ENCODE results near the gene OXCT2. TPM values are rescaled to one million over a fixed set of nuclear protein-coding genes. Genes with fewer than 3 reads are reported as not detected.

OXCT2 gene
- total RNA-seq, 1 donor from 2014 or later, result 0.36 TPM

GRCh38 chr1:39735731-39736130 is 35.4 kb downstream of the OXCT2 start:
- Histone ChIP-seq H3K4me1 (ENCODE audit: insufficient read depth, low read length) (peaks cover 8% of the 10 kb centered on the region), H4K20me1 (ENCODE audit: insufficient read depth, low read length) (no peaks in the 10 kb centered on the region), H2AFZ (ENCODE audit: low read depth, low read length) (no peak overlapping the region), H3K79me2 (ENCODE audit: insufficient read depth, low read length) (peaks cover 16% of the 10 kb centered on the region), H3K4me2 (ENCODE audit: low read length) (no peak overlapping the region), H3K27ac (ENCODE audit: low read depth, low read length) (no peak overlapping the region), H3K4me3 (ENCODE audit: insufficient read depth, low read depth, low read length) (no peak overlapping the region), H3K9me3 (ENCODE audit: insufficient read depth, low read depth, low read length) (no peaks in the 10 kb centered on the region), H3K36me3 (ENCODE audit: insufficient read depth, low read length) (no peaks in the 10 kb centered on the region), H3K27me3 (ENCODE audit: insufficient read depth, low read length) (peaks cover 29% of the 10 kb centered on the region), H3K9ac (ENCODE audit: low read length) (no peak overlapping the region)
- TF ChIP-seq CTCF (IDR thresholded peaks at IDR 0.05; ENCODE audit: insufficient read depth, low read depth, low read length) (no peak), EZH2 (IDR thresholded peaks at IDR 0.05; ENCODE audit: insufficient read depth, low read length) (no peak)
- no peak for FAIRE-seq
- H3K4me1 Mint-ChIP-seq (ENCODE audit: low read depth, unreplicated experiment), result peaks cover 18% of the 10 kb centered on the region
- H3K36me3 Mint-ChIP-seq (ENCODE audit: low read depth, unreplicated experiment), result no peaks in the 10 kb centered on the region
- no peak overlapping the region for H3K27ac Mint-ChIP-seq (ENCODE audit: unreplicated experiment)
- H3K4me3 Mint-ChIP-seq (ENCODE audit: unreplicated experiment), result no peak overlapping the region
- DNase-seq (ENCODE audit: low read depth), result no peak
- no peaks in the 10 kb centered on the region for H3K9me3 Mint-ChIP-seq (ENCODE audit: unreplicated experiment)
- peaks cover 43% of the 10 kb centered on the region for H3K27me3 Mint-ChIP-seq (ENCODE audit: low read depth, unreplicated experiment)

GRCh38 chr1:39733161-39733560 is 38.0 kb downstream of the OXCT2 start:
- no peak overlapping the region for H3K9ac ChIP-seq (ENCODE audit: low read length)
- peak; percentile 53 for DNase-seq (ENCODE audit: low read depth)
- H2AFZ ChIP-seq (ENCODE audit: low read depth, low read length), result no peak overlapping the region
- FAIRE-seq, result no peak
- no peaks in the 10 kb centered on the region for H3K4me1 ChIP-seq (ENCODE audit: insufficient read depth, low read length)
- Mint-ChIP-seq H3K4me1 (ENCODE audit: low read depth, unreplicated experiment) (peaks cover 14% of the 10 kb centered on the region), H3K9me3 (ENCODE audit: unreplicated experiment) (no peaks in the 10 kb centered on the region), H3K27me3 (ENCODE audit: low read depth, unreplicated experiment) (peaks cover 68% of the 10 kb centered on the region), H3K27ac (ENCODE audit: unreplicated experiment) (no peak overlapping the region), H3K36me3 (ENCODE audit: low read depth, unreplicated experiment) (no peaks in the 10 kb centered on the region), H3K4me3 (ENCODE audit: unreplicated experiment) (no peak overlapping the region)
- no peaks in the 10 kb centered on the region for H4K20me1 ChIP-seq (ENCODE audit: insufficient read depth, low read length)
- H3K9me3 ChIP-seq (ENCODE audit: insufficient read depth, low read depth, low read length), result no peaks in the 10 kb centered on the region
- H3K79me2 ChIP-seq (ENCODE audit: insufficient read depth, low read length), result no peaks in the 10 kb centered on the region
- no peak overlapping the region for H3K4me2 ChIP-seq (ENCODE audit: low read length)
- H3K27ac ChIP-seq (ENCODE audit: low read depth, low read length), result no peak overlapping the region
- no peaks in the 10 kb centered on the region for H3K36me3 ChIP-seq (ENCODE audit: insufficient read depth, low read length)
- no peak for TF ChIP-seq CTCF (IDR thresholded peaks at IDR 0.05; ENCODE audit: insufficient read depth, low read depth, low read length)
- TF ChIP-seq EZH2 (IDR thresholded peaks at IDR 0.05; ENCODE audit: insufficient read depth, low read length), result no peak
- peaks cover 50% of the 10 kb centered on the region for H3K27me3 ChIP-seq (ENCODE audit: insufficient read depth, low read length)
- no peak overlapping the region for H3K4me3 ChIP-seq (ENCODE audit: insufficient read depth, low read depth, low read length)

DNA sequence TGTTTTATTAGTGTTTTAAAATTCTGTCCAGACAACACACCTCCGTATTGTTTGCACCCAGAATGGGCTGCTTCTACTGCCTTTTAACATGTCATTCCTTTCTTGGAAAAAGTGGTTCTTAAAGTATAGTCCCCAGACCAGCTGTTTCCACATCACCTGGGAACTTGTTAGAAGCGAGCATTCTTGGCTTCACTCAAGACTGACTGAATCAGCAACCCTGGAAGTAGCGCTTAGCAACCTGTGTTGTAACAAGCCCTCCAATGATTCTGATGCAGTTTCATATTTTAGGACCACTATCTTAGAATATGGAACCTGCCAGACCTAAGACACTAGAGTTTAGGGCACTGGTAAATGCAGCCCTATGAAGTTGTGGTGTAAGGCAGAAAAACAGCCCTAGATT is 38.4 kb downstream of the OXCT2 start:
- Mint-ChIP-seq H3K27ac (ENCODE audit: unreplicated experiment) (no peak overlapping the region), H3K27me3 (ENCODE audit: low read depth, unreplicated experiment) (peaks cover 73% of the 10 kb centered on the region), H3K4me3 (ENCODE audit: unreplicated experiment) (no peak overlapping the region), H3K4me1 (ENCODE audit: low read depth, unreplicated experiment) (peaks cover 14% of the 10 kb centered on the region), H3K36me3 (ENCODE audit: low read depth, unreplicated experiment) (no peaks in the 10 kb centered on the region), H3K9me3 (ENCODE audit: unreplicated experiment) (no peaks in the 10 kb centered on the region)
- FAIRE-seq (peak; percentile 17), DNase-seq (ENCODE audit: low read depth) (peak; percentile 16)
- H3K4me1 ChIP-seq (ENCODE audit: insufficient read depth, low read length), result no peaks in the 10 kb centered on the region
- no peak overlapping the region for H2AFZ ChIP-seq (ENCODE audit: low read depth, low read length)
- H3K36me3 ChIP-seq (ENCODE audit: insufficient read depth, low read length), result no peaks in the 10 kb centered on the region
- H3K27me3 ChIP-seq (ENCODE audit: insufficient read depth, low read length), result peaks cover 54% of the 10 kb centered on the region
- H3K9ac ChIP-seq (ENCODE audit: low read length), result no peak overlapping the region
- no peak overlapping the region for H3K4me2 ChIP-seq (ENCODE audit: low read length)
- H3K9me3 ChIP-seq (ENCODE audit: insufficient read depth, low read depth, low read length), result no peaks in the 10 kb centered on the region
- no peak for TF ChIP-seq EZH2 (IDR thresholded peaks at IDR 0.05; ENCODE audit: insufficient read depth, low read length)
- no peak for TF ChIP-seq CTCF (IDR thresholded peaks at IDR 0.05; ENCODE audit: insufficient read depth, low read depth, low read length)
- no peak overlapping the region for H3K4me3 ChIP-seq (ENCODE audit: insufficient read depth, low read depth, low read length)
- no peaks in the 10 kb centered on the region for H4K20me1 ChIP-seq (ENCODE audit: insufficient read depth, low read length)
- H3K27ac ChIP-seq (ENCODE audit: low read depth, low read length), result no peak overlapping the region
- no peaks in the 10 kb centered on the region for H3K79me2 ChIP-seq (ENCODE audit: insufficient read depth, low read length)

All from astrocyte (in vitro differentiated cells and primary cell).